NCI-H2107 treated with DMSO at 0.1 percent for 48 hours (cell line): ENCODE measurements around the gene STH.
"Not testable (repeated sequence)": the region's sequence is repeated elsewhere in the genome, so short reads cannot be mapped to it uniquely, and the experiment has no call there.

Experiments
- DNase-seq: peaks from one replicate; lab custom pipeline; 2025; ENCODE audit not compliant: unreplicated experiment; lab: John Stamatoyannopoulos, UW

The STH gene, protein sequence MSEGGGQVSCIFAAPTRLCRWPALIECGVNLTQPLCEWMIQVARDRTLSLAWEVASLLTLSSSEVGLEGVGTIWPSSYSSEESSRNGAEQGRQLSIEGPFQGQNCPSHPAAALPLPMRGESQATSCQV

DNA sequence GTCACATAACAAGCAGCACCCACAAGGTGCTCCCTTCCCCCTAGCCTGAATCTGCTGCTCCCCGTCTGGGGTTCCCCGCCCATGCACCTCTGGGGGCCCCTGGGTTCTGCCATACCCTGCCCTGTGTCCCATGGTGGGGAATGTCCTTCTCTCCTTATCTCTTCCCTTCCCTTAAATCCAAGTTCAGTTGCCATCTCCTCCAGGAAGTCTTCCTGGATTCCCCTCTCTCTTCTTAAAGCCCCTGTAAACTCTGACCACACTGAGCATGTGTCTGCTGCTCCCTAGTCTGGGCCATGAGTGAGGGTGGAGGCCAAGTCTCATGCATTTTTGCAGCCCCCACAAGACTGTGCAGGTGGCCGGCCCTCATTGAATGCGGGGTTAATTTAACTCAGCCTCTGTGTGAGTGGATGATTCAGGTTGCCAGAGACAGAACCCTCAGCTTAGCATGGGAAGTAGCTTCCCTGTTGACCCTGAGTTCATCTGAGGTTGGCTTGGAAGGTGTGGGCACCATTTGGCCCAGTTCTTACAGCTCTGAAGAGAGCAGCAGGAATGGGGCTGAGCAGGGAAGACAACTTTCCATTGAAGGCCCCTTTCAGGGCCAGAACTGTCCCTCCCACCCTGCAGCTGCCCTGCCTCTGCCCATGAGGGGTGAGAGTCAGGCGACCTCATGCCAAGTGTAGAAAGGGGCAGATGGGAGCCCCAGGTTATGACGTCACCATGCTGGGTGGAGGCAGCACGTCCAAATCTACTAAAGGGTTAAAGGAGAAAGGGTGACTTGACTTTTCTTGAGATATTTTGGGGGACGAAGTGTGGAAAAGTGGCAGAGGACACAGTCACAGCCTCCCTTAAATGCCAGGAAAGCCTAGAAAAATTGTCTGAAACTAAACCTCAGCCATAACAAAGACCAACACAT, at the start of gene STH:
Gene STH (plus strand): TSS at position 264 of the 913 bp plus-strand sequence. CDS start 30 bp downstream, at position 294.
- DNase-seq = no peak

DNA sequence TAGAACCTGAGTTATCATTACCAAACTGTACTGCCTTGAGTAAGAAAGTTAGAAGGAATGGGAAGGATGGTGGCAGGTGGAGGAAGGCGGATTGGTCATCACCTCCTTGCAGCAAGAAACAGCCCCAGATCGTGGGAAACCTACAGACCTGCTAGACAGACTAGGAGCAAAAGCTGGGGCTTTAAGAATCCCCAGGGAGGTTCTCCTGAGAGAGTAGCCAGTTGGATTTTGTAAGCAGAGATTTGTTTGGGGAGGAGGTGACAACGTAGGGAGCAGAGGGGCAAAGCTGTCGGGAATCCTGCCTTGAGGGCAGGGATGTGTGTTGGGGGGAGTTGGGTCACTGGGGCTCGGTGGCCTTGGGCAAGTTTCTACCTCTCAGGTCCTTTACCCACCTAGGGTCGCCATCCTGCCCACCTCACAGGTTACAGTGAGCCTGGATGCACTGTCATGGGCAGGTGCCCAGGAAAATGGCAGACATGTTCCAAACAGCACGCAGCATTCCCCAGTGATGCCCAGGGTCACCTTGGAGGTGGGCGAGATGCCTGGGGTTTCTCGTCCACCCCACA, 49.2 kb upstream of the STH start:
- no peak for DNase-seq

DNA sequence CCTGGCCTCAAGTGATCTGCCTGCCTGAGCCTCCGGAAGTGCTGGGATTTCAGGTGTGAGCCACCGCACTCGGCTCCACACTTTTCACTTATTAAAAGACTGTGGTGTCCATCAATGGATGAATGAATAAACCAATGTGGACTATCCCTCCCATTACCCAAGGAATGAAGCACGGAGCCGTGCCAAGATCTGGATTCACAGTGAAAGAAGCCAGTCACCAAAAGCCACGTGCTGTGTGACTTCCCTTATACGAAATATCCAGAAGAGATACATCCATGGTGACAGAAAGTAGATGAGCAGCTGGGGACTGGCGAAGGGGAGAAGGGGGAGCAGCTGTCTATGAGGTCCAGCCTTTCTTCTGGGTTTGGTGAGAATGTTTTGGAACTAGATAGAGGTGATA, 48.2 kb upstream of the STH start:
- DNase-seq = no peak

DNA sequence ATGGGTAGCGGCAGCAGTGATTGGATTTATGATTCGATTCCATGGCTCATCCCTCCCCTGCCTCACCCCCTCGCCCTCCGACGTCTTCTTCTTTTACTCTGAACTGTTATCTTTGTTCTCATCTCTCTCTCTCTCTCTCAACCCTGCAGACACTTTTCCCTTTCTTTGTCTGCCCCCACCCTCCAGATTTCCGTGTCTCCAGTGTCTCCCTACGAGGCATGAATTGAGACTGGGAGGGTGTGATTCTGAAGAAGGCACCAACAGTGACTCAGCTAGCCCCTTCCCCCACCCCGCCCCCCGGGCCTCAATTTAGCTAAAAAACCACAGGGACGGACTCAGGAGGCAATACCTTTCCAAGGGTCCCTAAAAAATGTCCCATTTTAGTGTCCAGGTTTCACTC, 47.6 kb upstream of the STH start:
- DNase-seq = no peak

DNA sequence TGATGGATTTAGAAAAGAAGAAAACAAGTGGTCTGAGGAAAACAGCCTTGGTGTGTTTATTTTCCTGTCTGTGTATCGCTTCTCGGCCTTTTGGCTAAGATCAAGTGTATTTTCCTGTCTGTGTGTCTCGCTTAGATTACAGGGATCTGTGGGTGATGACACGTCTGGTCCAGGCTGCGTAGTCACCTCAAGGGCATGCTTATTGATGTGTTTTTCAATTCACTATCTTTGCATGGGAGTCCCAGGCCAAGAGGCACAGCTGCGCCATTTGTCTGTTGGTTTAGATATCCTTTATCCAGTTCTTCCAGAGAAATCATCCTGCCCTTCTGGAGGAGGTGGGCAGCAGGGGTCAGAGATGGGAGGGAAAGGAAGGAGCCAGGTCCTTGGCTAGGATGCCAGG, 47.1 kb upstream of the STH start:
- DNase-seq = no peak

DNA sequence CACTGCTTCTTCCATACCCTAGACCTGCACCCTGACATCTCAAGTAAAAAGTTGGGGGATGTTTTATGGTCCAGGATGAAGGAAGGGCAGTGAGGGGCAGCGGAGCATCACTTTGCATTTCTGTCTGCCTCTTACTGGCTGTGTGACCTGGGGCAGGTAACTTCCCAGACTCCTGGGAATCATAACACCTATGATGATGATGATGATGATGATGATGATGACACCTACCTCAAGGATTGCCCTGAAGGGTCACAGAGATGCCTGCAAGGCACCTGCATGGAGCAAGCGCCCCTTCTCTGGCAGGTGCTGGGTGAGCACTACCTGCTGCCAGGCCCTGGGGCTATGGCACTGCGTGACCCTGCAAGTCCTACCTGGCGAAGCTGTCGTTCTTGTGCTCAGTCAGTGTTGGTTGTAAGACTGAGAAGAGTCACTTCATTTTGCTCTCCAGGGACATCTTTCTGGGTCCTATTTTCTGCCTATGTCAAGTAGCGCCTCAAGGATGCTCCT, 46.2 kb upstream of the STH start:
- DNase-seq = no peak

DNA sequence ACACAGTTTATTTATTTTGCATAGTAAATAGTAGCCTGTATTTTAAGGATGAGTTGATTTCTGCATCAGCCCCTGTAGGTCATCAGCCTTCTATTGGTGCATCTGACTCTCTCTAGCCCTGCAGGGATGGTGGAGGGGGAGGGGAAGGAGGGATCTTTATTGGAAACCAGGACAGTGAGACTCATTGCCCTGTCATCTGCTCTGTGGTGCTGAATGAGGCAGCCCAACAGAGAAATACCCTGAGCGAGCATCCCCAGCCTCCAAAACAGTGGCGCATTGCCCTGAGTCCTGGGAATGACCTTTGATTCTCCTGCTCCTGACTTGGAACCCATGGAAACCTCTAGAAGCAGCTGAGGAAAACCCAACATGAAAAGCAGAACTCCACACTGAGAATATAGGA, 45.5 kb upstream of the STH start:
- DNase-seq = no peak

DNA sequence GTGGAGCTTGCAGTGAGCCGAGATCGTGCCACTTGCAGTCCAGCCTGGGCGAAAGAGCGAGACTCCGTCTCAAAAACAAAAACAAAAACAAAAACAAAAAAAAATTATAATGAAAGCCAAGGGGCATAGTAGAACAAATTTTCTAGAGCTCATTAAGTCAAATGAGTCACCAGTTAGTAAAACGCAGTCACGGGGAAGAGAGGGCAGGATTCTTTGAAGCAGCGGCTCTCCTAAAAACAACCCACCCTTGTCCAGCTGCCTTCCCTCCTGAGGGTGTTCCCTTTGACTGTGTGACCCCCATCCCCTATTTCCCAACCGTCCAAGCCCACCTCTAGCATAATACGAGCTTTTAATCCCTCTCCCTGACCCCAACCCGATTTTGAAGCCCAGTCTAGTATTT, 44.1 kb upstream of the STH start:
- no peak for DNase-seq

DNA sequence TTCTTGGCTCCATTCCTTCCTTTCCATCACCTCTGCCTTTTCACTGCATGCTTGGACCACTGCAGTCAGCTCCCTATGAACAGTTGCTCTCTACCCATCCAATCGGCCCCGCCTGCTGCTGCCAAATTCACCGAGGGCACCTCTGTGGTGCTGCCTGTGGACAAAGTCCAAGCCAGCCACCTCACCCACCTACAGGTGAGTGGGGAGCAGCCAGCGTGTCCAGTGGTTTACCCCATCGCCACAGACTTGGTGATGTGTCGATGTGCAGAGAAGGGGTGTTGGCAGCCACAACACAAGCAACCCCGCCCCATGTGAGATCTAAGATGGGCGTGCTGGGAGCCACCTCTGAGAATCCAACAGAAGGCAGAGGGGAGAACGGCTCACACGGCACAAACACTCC, 43.7 kb upstream of the STH start:
- DNase-seq = no peak

DNA sequence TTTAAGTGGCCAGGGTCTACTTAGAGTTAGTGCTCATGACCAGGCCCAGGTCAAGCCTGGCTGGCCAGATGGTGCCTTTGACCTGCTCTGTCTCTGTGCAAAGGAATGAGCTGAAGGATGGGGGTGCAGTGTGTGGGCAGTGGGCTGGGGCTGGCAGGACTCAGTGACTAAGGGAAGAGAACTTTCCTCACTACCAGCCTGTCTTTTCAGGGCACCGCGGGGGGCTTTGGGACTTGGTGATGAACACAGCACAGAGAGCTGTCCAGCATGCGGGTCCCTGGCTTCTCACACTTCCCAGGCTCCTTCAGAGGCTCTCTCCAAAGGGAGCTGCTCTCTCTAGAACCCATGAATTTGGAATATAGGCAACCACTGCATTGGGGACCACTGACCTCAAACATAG, 43.0 kb upstream of the STH start:
- DNase-seq = no peak

DNA sequence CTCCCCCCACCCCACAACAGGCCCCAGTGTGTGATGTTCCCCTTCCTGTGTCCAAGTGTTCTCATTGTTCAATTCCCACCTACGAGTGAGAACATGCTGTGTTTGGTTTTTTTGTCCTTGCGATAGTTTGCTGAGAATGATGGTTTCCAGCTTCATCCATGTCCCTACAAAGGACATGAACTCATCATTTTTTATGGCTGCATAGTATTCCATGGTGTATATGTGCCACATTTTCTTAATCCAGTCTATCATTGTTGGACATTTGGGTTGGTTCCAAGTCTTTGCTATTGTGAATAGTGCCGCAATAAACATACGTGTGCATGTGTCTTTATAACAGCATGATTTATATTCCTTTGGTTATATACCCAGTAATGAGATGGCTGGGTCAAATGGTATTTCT, 42.3 kb upstream of the STH start:
- DNase-seq = not testable (repeated sequence)

DNA sequence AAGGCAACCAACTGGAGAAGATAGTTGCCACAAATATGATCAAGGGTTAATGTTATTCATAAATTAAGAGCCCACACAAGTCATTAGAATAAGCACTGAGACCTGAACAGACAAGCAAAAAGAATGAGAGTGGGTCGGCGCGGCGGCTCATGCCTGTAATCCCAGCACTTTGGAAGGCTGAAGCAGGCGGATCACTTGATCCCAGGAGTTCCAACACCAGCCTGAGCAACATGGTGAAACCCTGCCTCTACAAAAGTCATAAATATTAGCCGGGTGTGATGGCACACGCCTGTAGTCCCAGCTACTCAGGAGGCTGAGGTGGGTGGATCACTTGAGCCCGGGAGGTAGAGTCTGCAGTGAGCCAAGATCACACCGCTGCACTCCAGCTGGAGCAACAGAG, 40.7 kb upstream of the STH start:
- DNase-seq = no peak

DNA sequence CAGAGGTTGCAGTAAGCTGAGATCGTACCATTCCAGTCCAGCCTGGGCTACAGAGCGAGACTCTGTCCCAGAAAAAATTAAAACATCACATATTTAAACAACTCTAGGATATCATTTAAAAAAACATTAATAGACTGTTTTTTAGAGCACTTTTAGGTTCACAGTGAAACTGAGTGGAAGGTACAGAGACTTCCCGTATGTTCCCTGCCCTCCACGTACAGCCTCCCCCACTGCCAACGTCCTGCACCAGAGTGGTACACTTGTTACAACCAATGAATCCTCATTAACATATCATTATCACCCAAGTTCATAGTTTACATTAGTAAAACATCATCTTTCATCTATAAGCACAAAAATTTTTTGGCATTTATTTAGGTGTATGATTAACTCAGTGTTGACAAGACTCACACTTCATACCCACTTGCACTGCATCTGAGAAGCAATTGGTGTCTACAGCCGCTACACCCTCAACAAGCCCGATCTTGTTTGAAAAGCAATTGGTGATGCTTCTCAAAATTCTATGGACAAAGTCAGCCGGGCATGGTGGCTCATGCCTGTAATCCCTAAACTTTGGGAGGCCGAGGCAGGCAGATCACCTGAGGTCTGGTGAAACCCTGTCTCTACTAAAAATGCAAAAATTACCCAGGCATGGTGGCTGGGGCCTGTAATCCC, 39.9 kb upstream of the STH start:
- DNase-seq = no peak

DNA sequence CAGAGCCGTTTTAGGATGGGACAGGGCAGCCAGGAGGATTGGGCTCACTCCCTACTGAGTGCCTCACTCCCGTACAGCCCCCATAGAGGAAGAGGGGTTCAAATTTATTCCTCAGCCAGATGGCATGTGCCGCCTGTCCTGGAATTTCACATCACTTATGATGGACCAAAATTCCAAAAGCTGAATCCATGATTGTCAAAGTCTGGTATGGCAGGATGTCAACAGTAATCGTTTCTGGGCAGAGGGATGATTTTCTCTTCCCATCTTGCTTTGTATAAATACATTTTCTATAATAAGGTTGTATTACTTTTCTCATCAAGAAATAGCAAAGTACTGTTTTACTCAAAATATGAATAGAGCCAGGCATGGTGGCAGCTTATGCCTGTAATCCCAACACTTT, 38.7 kb upstream of the STH start:
- DNase-seq = no peak

DNA sequence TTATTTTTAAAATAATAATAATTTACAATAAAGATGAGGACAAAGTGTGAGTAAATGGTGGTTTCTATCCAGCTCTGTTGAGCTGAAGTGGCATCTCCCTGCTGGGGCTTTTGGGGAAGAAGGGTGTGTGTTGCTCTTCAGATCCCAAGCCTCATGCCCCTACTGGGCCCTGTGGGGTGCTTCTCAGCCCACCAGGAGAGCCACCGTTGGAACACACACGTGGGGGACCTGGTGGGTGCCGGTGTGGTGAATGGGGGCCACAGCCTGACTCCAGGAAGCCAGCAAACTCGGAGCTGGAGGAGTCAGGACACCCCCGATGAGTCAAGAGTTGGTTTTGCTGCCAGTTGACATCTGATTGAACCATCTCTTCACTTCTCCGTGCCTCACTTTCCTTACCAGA, 37.8 kb upstream of the STH start:
- DNase-seq = no peak

DNA sequence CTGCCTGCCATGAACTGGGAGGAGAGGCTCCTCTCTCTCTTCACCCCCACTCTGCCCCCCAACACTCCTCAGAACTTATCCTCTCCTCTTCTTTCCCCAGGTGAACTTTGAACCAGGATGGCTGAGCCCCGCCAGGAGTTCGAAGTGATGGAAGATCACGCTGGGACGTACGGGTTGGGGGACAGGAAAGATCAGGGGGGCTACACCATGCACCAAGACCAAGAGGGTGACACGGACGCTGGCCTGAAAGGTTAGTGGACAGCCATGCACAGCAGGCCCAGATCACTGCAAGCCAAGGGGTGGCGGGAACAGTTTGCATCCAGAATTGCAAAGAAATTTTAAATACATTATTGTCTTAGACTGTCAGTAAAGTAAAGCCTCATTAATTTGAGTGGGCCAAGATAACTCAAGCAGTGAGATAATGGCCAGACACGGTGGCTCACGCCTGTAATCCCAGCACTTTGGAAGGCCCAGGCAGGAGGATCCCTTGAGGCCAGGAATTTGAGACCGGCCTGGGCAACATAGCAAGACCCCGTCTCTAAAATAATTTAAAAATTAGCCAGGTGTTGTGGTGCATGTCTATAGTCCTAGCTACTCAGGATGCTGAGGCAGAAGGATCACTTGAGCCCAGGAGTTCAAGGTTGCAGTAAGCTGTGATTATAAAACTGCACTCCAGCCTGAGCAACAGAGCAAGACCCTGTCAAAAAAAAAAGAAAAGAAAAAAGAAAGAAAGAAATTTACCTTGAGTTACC, 36.7 kb upstream of the STH start:
- DNase-seq = no peak

DNA sequence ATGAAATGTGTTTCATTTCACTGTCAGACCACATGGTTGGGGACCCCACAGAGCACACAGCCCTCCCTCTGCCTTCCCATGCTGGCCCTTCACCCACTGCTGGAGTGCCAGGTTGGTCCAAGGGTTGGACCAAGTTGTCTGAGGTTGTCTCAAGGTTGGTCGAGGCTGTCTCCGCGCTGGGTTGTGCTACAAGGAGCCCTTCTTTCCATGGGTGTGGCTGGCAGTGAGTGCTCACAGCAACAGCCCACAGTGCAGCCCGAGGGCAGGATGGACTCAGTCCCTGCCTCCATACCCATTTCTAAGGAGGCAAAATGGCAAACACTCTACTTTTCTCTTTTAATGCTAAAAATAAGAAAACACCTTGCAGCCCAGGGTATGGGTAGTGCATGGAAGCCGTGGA, 35.8 kb upstream of the STH start:
- no peak for DNase-seq

DNA sequence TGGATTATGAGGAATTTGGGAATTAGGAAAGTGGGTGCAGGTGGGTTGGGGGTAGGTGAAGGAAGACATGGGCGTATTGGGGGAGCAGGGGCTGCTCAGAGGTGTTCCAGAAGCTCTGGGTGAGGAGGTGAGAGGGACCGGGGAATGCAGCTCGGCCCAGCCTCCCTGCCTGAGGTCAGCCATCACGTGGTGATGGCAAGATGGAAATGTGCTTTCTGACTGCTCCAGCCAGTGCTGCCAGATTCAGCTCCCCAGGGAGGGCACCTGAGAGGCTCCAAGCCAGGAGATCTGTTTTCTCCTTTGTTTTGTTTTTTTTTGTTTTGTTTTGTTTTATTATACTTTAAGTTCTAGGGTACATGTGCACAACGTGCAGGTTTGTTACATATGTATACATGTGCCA, 35.2 kb upstream of the STH start:
- peak; percentile 83 for DNase-seq

DNA sequence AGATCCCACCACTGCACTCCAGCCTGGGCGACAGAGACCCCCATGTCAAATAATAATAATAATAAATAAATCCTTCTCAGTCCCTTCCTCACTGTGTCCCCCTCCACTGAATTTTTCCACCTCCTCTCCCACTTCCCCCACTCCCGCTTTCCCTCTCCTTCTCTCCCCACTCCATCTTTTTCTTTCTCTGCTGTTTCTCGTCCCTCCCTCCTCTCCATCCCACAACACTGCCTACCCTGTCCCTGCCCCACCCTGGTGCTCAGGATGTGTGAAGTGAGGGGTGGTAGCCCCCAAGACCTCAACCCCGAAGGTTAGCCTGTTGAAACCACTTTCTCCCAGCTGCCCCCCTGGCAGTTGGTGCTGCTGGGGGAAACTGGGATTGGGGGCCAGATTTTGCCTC, 34.4 kb upstream of the STH start:
- DNase-seq = no peak

DNA sequence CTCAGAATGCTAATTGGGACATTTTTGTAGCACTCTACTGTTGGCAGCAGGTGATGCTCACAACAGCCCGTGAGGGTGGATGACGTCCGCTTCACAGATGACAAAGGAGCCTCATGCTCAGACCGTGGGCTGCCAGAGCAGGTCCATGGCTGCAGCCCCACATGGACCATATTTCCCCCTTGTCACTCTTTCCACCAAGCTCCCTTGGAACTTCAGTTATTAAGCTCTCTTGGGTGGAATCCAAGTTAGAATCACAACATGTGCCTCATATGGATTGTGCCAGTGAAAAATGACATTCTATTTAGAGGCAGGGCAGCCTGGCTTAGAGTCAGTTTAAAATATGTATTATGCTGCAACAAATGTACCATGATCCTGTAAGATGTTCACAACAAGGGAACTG, 33.2 kb upstream of the STH start:
- DNase-seq = no peak
